AG09309 (cell line): ENCODE measurements around the gene CGRRF1.

Source experiments
- DNase-seq: peaks from one replicate; pipeline ENCODE4 v3.0.0-alpha.2; 2010; ENCODE audit warnings: low read depth
- H3K4me3 ChIP-seq: 2 replicates; pipeline ENCODE4 v1.5.1; 2011; ENCODE audit warnings: mild to moderate bottlenecking, low read depth, low read length, moderate library complexity; ENCODE audit not compliant: control insufficient read depth
- TF ChIP-seq, protein P1 (sequence below): IDR thresholded peaks from 2 replicates; pipeline ENCODE4 v1.5.1; 2011; ENCODE audit warnings: mild to moderate bottlenecking, low read depth, low read length, inconsistent platforms; ENCODE audit not compliant: insufficient read depth, control insufficient read depth; ENCODE audit errors: missing control alignments

Gene CGRRF1

DNA sequence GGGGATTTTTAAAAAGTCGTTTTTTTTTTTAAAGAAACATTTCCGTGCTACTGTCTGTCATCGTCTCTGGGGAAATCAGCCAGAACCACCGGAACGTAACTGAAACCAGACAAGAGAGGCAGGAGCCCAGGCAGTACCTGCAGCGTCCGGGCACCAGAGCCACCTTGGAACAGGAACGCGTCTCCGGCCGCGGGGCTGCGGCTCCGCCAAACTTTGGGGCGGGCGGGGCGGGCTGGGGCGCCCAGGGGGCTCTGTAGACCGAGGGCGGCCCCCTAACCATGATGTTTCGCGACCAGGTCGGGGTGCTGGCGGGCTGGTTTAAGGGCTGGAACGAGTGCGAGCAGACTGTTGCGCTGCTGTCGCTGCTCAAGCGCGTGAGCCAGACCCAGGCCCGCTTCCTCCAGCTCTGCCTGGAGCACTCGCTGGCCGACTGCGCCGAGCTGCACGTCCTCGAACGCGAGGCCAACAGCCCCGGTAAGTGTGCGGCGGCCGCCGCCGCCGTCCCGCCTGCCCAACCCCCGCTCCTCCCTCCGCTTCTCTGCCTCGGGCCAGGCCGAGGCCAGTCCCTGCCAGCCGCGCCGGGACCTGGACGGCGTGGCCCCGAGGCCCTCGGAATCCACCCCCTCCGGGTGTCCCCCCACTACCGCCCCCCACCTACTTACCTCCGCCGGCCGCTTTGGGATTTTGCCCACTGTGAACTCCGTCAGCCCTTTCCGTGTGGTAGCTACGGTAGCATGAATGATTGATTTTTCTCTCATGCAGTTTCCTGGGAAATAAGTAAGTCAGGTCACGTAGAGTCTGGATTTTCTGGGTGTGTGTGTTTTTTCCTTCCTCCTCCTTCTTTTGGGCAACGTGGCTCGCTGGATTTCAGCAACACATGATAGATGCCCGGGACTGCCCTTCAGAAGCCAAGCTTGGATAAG is 58.2 kb downstream of the CGRRF1 start:
- no peak for DNase-seq
- TF ChIP-seq, protein P1, sequence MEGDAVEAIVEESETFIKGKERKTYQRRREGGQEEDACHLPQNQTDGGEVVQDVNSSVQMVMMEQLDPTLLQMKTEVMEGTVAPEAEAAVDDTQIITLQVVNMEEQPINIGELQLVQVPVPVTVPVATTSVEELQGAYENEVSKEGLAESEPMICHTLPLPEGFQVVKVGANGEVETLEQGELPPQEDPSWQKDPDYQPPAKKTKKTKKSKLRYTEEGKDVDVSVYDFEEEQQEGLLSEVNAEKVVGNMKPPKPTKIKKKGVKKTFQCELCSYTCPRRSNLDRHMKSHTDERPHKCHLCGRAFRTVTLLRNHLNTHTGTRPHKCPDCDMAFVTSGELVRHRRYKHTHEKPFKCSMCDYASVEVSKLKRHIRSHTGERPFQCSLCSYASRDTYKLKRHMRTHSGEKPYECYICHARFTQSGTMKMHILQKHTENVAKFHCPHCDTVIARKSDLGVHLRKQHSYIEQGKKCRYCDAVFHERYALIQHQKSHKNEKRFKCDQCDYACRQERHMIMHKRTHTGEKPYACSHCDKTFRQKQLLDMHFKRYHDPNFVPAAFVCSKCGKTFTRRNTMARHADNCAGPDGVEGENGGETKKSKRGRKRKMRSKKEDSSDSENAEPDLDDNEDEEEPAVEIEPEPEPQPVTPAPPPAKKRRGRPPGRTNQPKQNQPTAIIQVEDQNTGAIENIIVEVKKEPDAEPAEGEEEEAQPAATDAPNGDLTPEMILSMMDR, result no peak
- H3K4me3 ChIP-seq, result peak overlapping the region; percentile 86

DNA sequence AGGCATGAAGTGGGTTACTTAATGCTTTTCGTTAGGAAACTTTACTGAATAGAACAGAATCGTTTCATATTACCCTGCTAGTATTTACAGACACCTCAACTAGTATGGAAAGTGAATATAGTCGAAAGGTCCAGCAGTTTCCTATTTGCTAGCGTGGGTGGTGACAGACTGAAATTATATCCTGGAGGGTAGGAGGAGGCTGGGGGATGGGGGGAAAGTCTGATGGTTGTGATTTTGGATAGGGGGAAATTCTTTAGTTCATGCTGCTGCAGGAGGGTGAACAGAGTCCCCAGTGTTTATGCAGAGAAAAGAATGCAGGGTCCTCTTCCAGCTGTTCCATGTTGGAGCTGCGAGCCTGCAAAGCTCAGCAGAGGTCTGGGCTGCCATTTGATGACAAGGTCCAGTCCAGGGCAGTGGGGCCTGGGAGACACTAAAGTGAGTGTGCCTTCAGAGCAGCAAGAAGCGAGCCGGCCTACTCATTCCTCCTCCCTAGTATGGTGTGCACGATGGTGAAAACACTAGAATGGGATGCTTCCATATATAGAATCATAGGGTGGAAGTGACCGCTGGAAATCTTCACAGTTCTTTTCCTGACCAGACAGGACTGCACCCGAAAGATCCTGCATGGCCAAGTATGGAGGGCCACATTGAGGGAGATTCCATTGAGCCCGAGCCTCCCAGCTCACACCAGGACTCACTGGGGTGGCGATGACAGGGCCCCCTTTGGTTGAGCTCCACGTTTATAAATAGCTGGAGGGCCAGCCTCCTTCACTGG is 59.3 kb downstream of the CGRRF1 start:
- no peak for DNase-seq

GRCh38 chr14:54570047-54570446 is 60.3 kb downstream of the CGRRF1 start:
- no peak for DNase-seq
- H3K4me3 ChIP-seq, result no peak overlapping the region
- TF ChIP-seq, protein P1, result no peak

More for the DNA sequence above, 59.3 kb downstream of the CGRRF1 start:
- peak overlapping the region; percentile 86 for H3K4me3 ChIP-seq
- TF ChIP-seq, protein P1, result no peak

DNA sequence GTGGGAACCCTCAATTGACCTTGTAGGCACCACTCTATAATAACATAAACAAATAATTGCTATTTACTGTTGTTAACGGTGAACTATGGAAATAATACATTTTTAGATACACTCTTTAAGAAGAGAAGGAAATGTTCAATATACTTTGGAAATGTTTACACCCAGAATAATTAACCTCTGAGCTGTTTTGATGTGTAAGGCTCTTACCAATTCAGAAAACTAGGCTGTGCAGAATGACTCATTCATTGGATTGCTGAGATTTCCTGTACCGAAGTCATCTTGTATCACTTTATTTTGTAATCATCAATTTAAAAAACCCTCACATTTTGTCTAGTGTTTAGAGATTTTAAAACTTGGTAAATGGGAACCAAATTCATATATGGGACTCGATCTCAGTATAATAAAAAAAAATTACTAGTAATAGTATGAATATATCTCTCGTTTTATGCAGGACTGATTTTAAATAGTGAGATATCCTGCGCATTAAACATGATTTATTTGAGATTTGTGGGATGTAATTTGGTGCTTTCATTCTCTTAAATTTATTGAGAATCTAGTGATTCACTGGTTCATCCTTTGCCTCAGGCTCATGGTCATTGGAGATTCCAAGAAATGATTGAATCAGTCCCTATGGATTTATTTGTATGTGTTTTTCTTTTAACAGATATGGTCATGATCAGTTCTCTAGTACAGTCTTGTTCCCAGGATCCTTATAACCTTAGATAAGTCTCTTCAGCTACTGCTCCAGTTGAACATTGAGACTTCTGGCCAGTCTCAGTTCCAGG is 61.1 kb downstream of the CGRRF1 start:
- peak; percentile 70 for DNase-seq
- H3K4me3 ChIP-seq, result no peak overlapping the region
- TF ChIP-seq, protein P1, result no peak

DNA sequence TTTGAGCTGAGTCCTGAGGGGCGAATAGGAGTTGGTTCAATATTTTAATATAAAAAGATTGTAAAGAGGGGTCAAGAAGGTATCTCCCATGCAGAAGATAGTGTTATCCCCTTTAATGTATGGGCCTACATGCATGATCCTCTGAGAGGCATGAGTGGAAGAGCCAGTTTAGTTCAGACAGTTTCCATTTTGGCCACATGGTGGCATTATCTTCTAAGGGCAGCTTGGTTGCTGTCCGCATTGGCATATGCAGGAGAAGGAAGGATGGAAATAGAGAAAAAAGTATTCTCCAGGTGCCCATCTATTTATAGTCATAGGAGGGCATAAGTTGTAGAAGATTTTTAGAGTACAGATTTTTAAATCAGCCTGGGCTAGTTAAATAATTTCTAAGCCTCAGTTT is 62.6 kb downstream of the CGRRF1 start:
- TF ChIP-seq, protein P1, result peak; percentile 54
- H3K4me3 ChIP-seq, result no peak overlapping the region
- no peak for DNase-seq

GRCh38 chr14:54574528-54574927 is 64.8 kb downstream of the CGRRF1 start:
- no peak overlapping the region for H3K4me3 ChIP-seq
- TF ChIP-seq, protein P1, result no peak
- DNase-seq, result no peak
